22Rv1 (cell line): ENCODE results near the gene SKA3.
"Not testable (repeated sequence)": the region's sequence is repeated elsewhere in the genome, so short reads cannot be mapped to it uniquely, and the experiment has no call there.

Source experiments
- H3K27ac ChIP-seq: fragments of 450-650 bp; 2 replicates; pipeline ENCODE4 v1.5.1; 2017
- CTCF ChIP-seq: fragments of 450-650 bp; IDR thresholded peaks from 2 replicates; pipeline ENCODE4 v1.5.1; 2017; ENCODE audit warnings: mild to moderate bottlenecking
- ZFX ChIP-seq: fragments of 450-650 bp; IDR thresholded peaks from 2 replicates; pipeline ENCODE4 v1.6.1; 2017; ENCODE audit warnings: antibody characterized with exemption, borderline replicate concordance

Gene SKA3

GRCh38 chr13:21176215-21176981 is at the start of gene SKA3, which contains the start of gene MRPL57:
SKA3 (minus strand) TSS chr13:21176552; CDS start chr13:21176477, 75 bp downstream.
MRPL57 (plus strand) TSS chr13:21176658; CDS start chr13:21176917, 259 bp downstream.
- peak within 1 kb of the TSS; percentile 96 for H3K27ac ChIP-seq
- TF ChIP-seq CTCF (0 out of 2 replicates have a peak, but pooled peaks have one; percentile 6), ZFX (no peak)

GRCh38 chr13:21225082-21225481 is 48.7 kb upstream of the SKA3 start:
- no peak overlapping the region for H3K27ac ChIP-seq
- TF ChIP-seq ZFX (no peak), CTCF (no peak)

- H3K27ac ChIP-seq = no peak overlapping the region
- TF ChIP-seq CTCF (no peak), ZFX (no peak)
Observed at GRCh38 chr13:21221268-21221667, 44.9 kb upstream of the SKA3 start.

- H3K27ac ChIP-seq = not testable (repeated sequence)
Observed at GRCh38 chr13:21219716-21220115, 43.4 kb upstream of the SKA3 start.

- no peak for TF ChIP-seq ZFX
- TF ChIP-seq CTCF = no peak
- no peak overlapping the region for H3K27ac ChIP-seq
Observed at GRCh38 chr13:21219036-21219381, 42.7 kb upstream of the SKA3 start.

- TF ChIP-seq CTCF = no peak
- TF ChIP-seq ZFX = no peak
- H3K27ac ChIP-seq = no peak overlapping the region
Observed at GRCh38 chr13:21218351-21219035, 42.1 kb upstream of the SKA3 start.

- H3K27ac ChIP-seq = no peak overlapping the region
- no peak for TF ChIP-seq CTCF
- no peak for TF ChIP-seq ZFX
Observed at GRCh38 chr13:21216332-21216731, 40.0 kb upstream of the SKA3 start.

- H3K27ac ChIP-seq = not testable (repeated sequence)
Observed at GRCh38 chr13:21215419-21215818, 39.1 kb upstream of the SKA3 start.
